Activated naive CD4-positive, alpha-beta T cell (primary cell): Measurements from ENCODE around the gene C2orf42.
"Not testable (repeated sequence)": the region's sequence is repeated elsewhere in the genome, so short reads cannot be mapped to it uniquely, and the experiment has no call there.

Source experiments
- DNase-seq, 4 experiments: peaks; one replicate each; lab custom pipeline; 2025; lab: John Stamatoyannopoulos, UW

C2orf42 gene

GRCh38 chr2:70132244-70133126 is 58.3 kb downstream of the C2orf42 start:
- DNase-seq: no peak

GRCh38 chr2:70131344-70132143 is 59.3 kb downstream of the C2orf42 start:
- not testable (repeated sequence) for DNase-seq

- DNase-seq: no peak
Observed at GRCh38 chr2:70128005-70128404, 62.8 kb downstream of the C2orf42 start.

GRCh38 chr2:70126413-70126812 is 64.4 kb downstream of the C2orf42 start:
- no peak for DNase-seq

GRCh38 chr2:70125498-70125898 is 65.3 kb downstream of the C2orf42 start:
- no peak for DNase-seq

GRCh38 chr2:70124983-70125480 is 65.8 kb downstream of the C2orf42 start:
- DNase-seq: peak; percentile 36 to 61 (median 50)

- DNase-seq: no peak
Observed at GRCh38 chr2:70123829-70124116, 67.0 kb downstream of the C2orf42 start.

- no peak for DNase-seq
Observed at GRCh38 chr2:70123051-70123828, 67.6 kb downstream of the C2orf42 start.

GRCh38 chr2:70122470-70122869 is 68.3 kb downstream of the C2orf42 start:
- no peak for DNase-seq

GRCh38 chr2:70121627-70122372 is 69.0 kb downstream of the C2orf42 start:
- DNase-seq: no peak

- DNase-seq: no peak
Observed at GRCh38 chr2:70118798-70119454, 71.9 kb downstream of the C2orf42 start.

GRCh38 chr2:70116936-70117552 is 73.8 kb downstream of the C2orf42 start:
- no peak for DNase-seq

- no peak for DNase-seq
Observed at GRCh38 chr2:70115646-70116442, 75.0 kb downstream of the C2orf42 start.

GRCh38 chr2:70113359-70114070 is 77.3 kb downstream of the C2orf42 start:
- no peak for DNase-seq

GRCh38 chr2:70111752-70112591 is 78.8 kb downstream of the C2orf42 start:
- DNase-seq: no peak

GRCh38 chr2:70110397-70110796 is 80.4 kb downstream of the C2orf42 start:
- not testable (repeated sequence) for DNase-seq

GRCh38 chr2:70106138-70106537 is 84.7 kb downstream of the C2orf42 start:
- not testable (repeated sequence) for DNase-seq
